Stomach smooth muscle (tissue), 2 donors: ENCODE measurements around the gene GRM4.
"Not testable (repeated sequence)": the region's sequence is repeated elsewhere in the genome, so short reads cannot be mapped to it uniquely, and the experiment has no call there.

Experiments used
- H3K27ac ChIP-seq: one replicate; pipeline ENCODE4 v1.7.0; 2013; ENCODE audit warnings: mild to moderate bottlenecking, low read length, inconsistent platforms
- H3K27me3 ChIP-seq, 2 donors: one replicate each; pipeline ENCODE4 v1.7.0; 2013; ENCODE audit warnings: low read length in 2 of 2; ENCODE audit not compliant: insufficient read depth in 2 of 2, control insufficient read depth in 1 of 2
- H3K36me3 ChIP-seq, 2 donors: one replicate each; pipeline ENCODE4 v1.7.0; 2013; ENCODE audit warnings: low read length in 2 of 2; ENCODE audit not compliant: control insufficient read depth in 2 of 2, insufficient read depth in 2 of 2
- H3K4me1 ChIP-seq: one replicate; pipeline ENCODE4 v1.7.0; 2013; ENCODE audit warnings: low read length; ENCODE audit not compliant: control insufficient read depth, insufficient read depth
- H3K4me3 ChIP-seq, 2 donors: one replicate each; pipeline ENCODE4 v1.7.0; 2013; ENCODE audit warnings: low read length in 2 of 2
- H3K9ac ChIP-seq, 2 donors: one replicate each; pipeline ENCODE4 v1.7.0; 2013; ENCODE audit warnings: low read length in 2 of 2, mild to moderate bottlenecking in 1 of 2
- H3K9me3 ChIP-seq, 2 donors: one replicate each; pipeline ENCODE4 v1.7.0; 2013; ENCODE audit warnings: low read length in 2 of 2; ENCODE audit not compliant: control insufficient read depth in 2 of 2
- donor health status: healthy.
- donor health status: Pancreatic carcinoma.

Gene GRM4

GRCh38 chr6:34146021-34146782, at the start of gene GRM4:
GRM4 (minus strand) TSS chr6:34146087; CDS start chr6:34133496, 12,591 bp downstream.
- H3K4me3 ChIP-seq = peak within 1 kb of the TSS; percentile 51 to 70

GRCh38 chr6:34194772-34195171, 48.9 kb upstream of the GRM4 start:
- Histone ChIP-seq H3K4me3 (no peak overlapping the region), H3K9ac (no peak overlapping the region), H3K27ac (no peak overlapping the region), H3K4me1 (peaks cover 9% of the 10 kb centered on the region), H3K27me3 (no peaks in the 10 kb centered on the region), H3K9me3 (no peaks in the 10 kb centered on the region), H3K36me3 (no peaks in the 10 kb centered on the region)

More at GRCh38 chr6:34146021-34146782, at the start of gene GRM4:
- Histone ChIP-seq H3K9me3 (no peaks in the 10 kb centered on the region), H3K27ac (no peak within 1 kb of the TSS), H3K9ac (no peak within 1 kb of the TSS), H3K27me3 (peaks cover 60 to 62% of the 10 kb centered on the region in 2 donors), H3K4me1 (peaks cover 26% of the 10 kb centered on the region), H3K36me3 (no peaks in the 10 kb centered on the region)

GRCh38 chr6:34190504-34191122, 44.7 kb upstream of the GRM4 start:
- no peak overlapping the region for H3K27ac ChIP-seq
- H3K36me3 ChIP-seq = no peaks in the 10 kb centered on the region
- H3K4me1 ChIP-seq = no peaks in the 10 kb centered on the region
- no peaks in the 10 kb centered on the region for H3K27me3 ChIP-seq
- no peak overlapping the region for H3K9ac ChIP-seq
- H3K9me3 ChIP-seq = no peaks in the 10 kb centered on the region
- no peak overlapping the region for H3K4me3 ChIP-seq

GRCh38 chr6:34189806-34190503, 44.1 kb upstream of the GRM4 start:
- Histone ChIP-seq H3K9ac (no peak overlapping the region), H3K4me1 (no peaks in the 10 kb centered on the region), H3K36me3 (no peaks in the 10 kb centered on the region), H3K27me3 (no peaks in the 10 kb centered on the region), H3K4me3 (no peak overlapping the region), H3K27ac (no peak overlapping the region), H3K9me3 (no peaks in the 10 kb centered on the region)

GRCh38 chr6:34184726-34185125, 38.8 kb upstream of the GRM4 start:
- H3K4me3 ChIP-seq, H3K27me3 ChIP-seq, H3K9ac ChIP-seq, H3K4me1 ChIP-seq, H3K36me3 ChIP-seq, H3K9me3 ChIP-seq, H3K27ac ChIP-seq: not testable (repeated sequence)

GRCh38 chr6:34182751-34183531, 37.1 kb upstream of the GRM4 start:
- Histone ChIP-seq H3K4me3 (no peak overlapping the region), H3K9me3 (peaks cover 0 to 2% of the 10 kb centered on the region in 2 donors)

GRCh38 chr6:34181908-34182307, 36.0 kb upstream of the GRM4 start:
- Histone ChIP-seq H3K27ac (no peak overlapping the region), H3K27me3 (peaks cover 2 to 4% of the 10 kb centered on the region in 2 donors), H3K4me3 (no peak overlapping the region), H3K9ac (no peak overlapping the region), H3K9me3 (peaks cover 0 to 2% of the 10 kb centered on the region in 2 donors), H3K36me3 (no peaks in the 10 kb centered on the region), H3K4me1 (no peaks in the 10 kb centered on the region)

More at GRCh38 chr6:34182751-34183531, 37.1 kb upstream of the GRM4 start:
- no peaks in the 10 kb centered on the region for H3K4me1 ChIP-seq
- no peak overlapping the region for H3K27ac ChIP-seq
- H3K9ac ChIP-seq = no peak overlapping the region
- H3K36me3 ChIP-seq = no peaks in the 10 kb centered on the region
- H3K27me3 ChIP-seq = peaks cover 2 to 4% of the 10 kb centered on the region in 2 donors

- Histone ChIP-seq H3K36me3 (no peaks in the 10 kb centered on the region), H3K4me3 (no peak overlapping the region), H3K27ac (no peak overlapping the region), H3K9me3 (peaks cover 0 to 2% of the 10 kb centered on the region in 2 donors), H3K4me1 (no peaks in the 10 kb centered on the region), H3K27me3 (peaks cover 3 to 4% of the 10 kb centered on the region in 2 donors), H3K9ac (no peak overlapping the region)
These were observed 33.3 kb upstream of the GRM4 start for GRCh38 chr6:34179106-34179720.

- Histone ChIP-seq H3K27me3 (peaks cover 3 to 4% of the 10 kb centered on the region in 2 donors), H3K4me1 (no peaks in the 10 kb centered on the region), H3K27ac (no peak overlapping the region), H3K9ac (no peak overlapping the region), H3K4me3 (no peak overlapping the region), H3K9me3 (peaks cover 0 to 2% of the 10 kb centered on the region in 2 donors), H3K36me3 (no peaks in the 10 kb centered on the region)
These were observed 32.6 kb upstream of the GRM4 start for GRCh38 chr6:34178357-34179105.
